VCaP (cell line): ENCODE measurements around the gene OR10H3.

ENCODE experiments used
- H3K27ac ChIP-seq: fragments of 450-650 bp; 2 replicates; pipeline ENCODE4 v1.5.1; 2017
- CTCF ChIP-seq: fragments of 450-650 bp; conservative IDR thresholded peaks from 2 replicates; pipeline ENCODE4 v1.5.1; 2017; ENCODE audit warnings: mild to moderate bottlenecking, moderate library complexity

Gene OR10H3

DNA sequence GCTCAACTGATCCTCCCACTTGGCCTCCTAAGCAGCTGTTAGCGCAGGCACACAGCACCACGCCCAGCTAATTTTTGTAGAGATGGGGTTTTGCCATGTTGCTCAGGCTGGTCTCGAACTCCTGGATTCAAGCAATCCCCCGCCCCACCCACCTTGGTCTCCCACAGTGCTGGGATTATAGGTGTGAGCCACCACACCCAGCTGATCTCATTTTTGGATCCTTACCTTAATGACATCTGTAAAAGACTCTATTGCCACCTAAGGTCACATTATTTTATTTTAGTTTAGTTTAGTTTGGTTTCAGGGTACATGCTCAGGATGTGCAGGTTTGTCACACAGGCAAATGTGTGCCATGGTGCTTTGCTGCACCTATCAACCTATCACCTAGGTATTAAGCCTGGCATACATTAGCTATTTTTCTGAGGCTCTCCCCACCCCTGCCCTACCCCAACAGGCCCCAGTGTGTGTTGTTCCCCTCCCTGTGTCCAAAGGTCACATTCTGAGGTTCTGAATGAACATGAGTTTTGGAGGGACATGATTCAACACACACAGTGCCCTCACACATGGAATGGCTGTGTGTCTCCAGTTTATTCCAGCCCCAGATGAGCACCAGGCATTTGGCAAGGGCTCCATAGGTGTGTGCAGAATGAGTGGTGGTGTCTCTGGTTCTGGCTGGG, 50.9 kb downstream of the OR10H3 start:
- TF ChIP-seq CTCF, result no peak
- no peak overlapping the region for H3K27ac ChIP-seq

- no peak for TF ChIP-seq CTCF
- no peak overlapping the region for H3K27ac ChIP-seq
Measured at GRCh38 chr19:15790096-15790495, 52.3 kb downstream of the OR10H3 start.
